Tibial nerve (tissue), 4 donors: ENCODE data around the gene HOXB9.

Source experiments
- CTCF ChIP-seq, 5 experiments: fragments of 200-600 bp in 3 of 5; fragments of 450-650 bp in 2 of 5; sonication (generic) in 3 of 5; IDR thresholded peaks; one replicate each; pipeline ENCODE4 v1.5.1; 2016 to 2019; ENCODE audit warnings: antibody characterized with exemption in 5 of 5, mild to moderate bottlenecking in 3 of 5, moderate library complexity in 2 of 5
- EP300 ChIP-seq, 2 donors: sonication (generic); formaldehyde crosslinking; IDR thresholded peaks; one replicate each; pipeline ENCODE4 v1.6.1; 2017; ENCODE audit warnings: antibody characterized with exemption in 2 of 2, mild to moderate bottlenecking in 1 of 2
- POLR2A ChIP-seq, 2 donors: fragments of 450-650 bp; IDR thresholded peaks; one replicate each; pipeline ENCODE4 v1.6.1; 2017; ENCODE audit warnings: antibody characterized with exemption in 2 of 2, mild to moderate bottlenecking in 2 of 2, moderate library complexity in 2 of 2

DNA sequence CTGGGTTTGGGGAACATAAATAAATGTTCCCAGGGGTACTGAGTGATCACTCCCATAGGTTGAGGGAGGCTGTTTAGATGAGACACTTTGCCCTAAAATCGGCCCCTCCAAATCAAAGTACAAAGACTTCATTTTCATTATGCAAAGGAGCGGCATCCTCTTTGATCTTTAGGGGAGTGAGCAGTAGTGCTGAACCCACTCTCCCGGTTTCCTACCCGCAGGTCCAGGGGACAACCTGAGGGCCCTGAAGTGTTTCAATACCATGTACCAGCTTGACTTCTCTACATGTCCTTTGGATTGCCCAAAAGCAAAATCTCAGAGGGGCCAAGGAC lies 25.0 kb downstream of the HOXB9 start:
- TF ChIP-seq CTCF (IDR thresholded peaks at IDR 0.05): no peak
- TF ChIP-seq POLR2A (IDR thresholded peaks at IDR 0.05): no peak
- TF ChIP-seq EP300 (IDR thresholded peaks at IDR 0.05): no peak
